ENCODE data around the gene PIKFYVE.

- TF ChIP-seq POLR2A (IDR thresholded peaks at IDR 0.05) = no peak
- no peak for TF ChIP-seq CTCF (IDR thresholded peaks at IDR 0.05)
Measured at GRCh38 chr2:208386541-208386940, 120.5 kb downstream of the PIKFYVE start.
